ENCODE results near the gene PODNL1. TPM values are rescaled to one million over a fixed set of nuclear protein-coding genes. Genes with fewer than 3 reads are reported as not detected.
"Not testable (repeated sequence)": the region's sequence is repeated elsewhere in the genome, so short reads cannot be mapped to it uniquely, and the experiment has no call there.

The PODNL1 gene
- total RNA-seq, 2 donors from 2014 or later: 0.66 TPM; not detected in 1

DNA sequence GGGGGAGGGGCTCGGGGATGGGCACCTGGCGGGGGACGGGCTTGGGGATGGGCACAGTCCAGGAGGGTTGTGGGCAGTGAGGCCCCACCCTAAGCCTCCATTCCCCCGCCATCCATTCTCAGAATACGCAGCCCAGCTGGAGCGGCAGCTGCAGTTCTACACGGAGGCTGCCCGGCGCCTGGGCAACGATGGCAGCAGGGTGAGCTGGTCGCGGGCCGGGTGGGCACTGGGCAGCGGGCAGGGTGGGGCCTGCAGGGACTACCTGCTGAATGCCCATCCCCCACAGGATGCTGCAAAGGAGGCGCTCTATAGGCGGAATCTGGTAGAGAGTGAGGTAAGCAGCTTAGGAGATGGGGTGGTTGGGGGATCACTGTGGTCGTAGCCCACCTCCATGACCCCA is 8.3 kb downstream of the PODNL1 start:
- intact Hi-C loops (cut with DNase I): no loop called here
- no peak overlapping the region for H3K4me3 ChIP-seq
- DNase-seq: no peak
- no peak for ATAC-seq
- no peak overlapping the region for H3K27ac ChIP-seq
- H3K27me3 ChIP-seq: no peaks in the 10 kb centered on the region
- no peak for TF ChIP-seq CTCF (IDR thresholded peaks at IDR 0.05)
- H3K9me3 ChIP-seq: no peaks in the 10 kb centered on the region
- WGBS, 2 donors: 88 to 93% methylated on average over 6 to 7 of the region's 17 CpGs
- H3K4me1 ChIP-seq: no peaks in the 10 kb centered on the region
- peaks cover 3 to 10% of the 10 kb centered on the region in 2 donors for H3K36me3 ChIP-seq (replicated peaks in 1 of 2; ENCODE audit: insufficient read depth in 1 of 2, low read depth in 2 of 2)

DNA sequence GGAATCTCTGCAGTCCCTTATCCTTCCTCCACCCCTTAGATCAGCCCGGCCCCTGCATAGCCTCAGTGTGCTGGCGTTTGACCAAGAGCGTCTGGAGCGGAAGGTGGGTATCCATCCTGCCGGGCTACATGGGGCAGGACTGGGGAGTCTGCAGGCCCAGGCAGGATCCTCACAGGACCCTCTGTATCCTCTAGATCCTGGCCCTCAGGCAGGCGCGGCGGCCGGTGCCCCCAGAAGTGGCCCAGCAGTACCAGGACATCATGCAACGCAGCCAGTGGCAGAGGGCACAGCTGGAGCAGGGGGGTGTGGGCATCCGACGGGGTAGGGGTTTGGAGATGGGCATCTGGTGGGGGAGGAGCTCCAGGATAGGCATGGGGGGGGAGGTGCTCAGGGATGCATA is 8.9 kb downstream of the PODNL1 start:
- ATAC-seq (no peak), DNase-seq (no peak)
- Histone ChIP-seq H3K27me3 (no peaks in the 10 kb centered on the region), H3K4me1 (no peaks in the 10 kb centered on the region), H3K36me3 (replicated peaks in 1 of 2; ENCODE audit: insufficient read depth in 1 of 2, low read depth in 2 of 2) (peaks cover 3 to 10% of the 10 kb centered on the region in 2 donors), H3K4me3 (no peak overlapping the region), H3K9me3 (no peaks in the 10 kb centered on the region), H3K27ac (no peak overlapping the region)
- TF ChIP-seq POLR2A (IDR thresholded peaks at IDR 0.05) (no peak), CTCF (IDR thresholded peaks at IDR 0.05) (no peak)
- 87 to 92% methylated on average over 7 to 10 of the region's 12 CpGs for WGBS, 2 donors
- intact Hi-C loops (cut with DNase I): no loop called here

- Histone ChIP-seq H3K36me3 (replicated peaks in 1 of 2; ENCODE audit: insufficient read depth in 1 of 2, low read depth in 2 of 2) (peaks cover 4 to 21% of the 10 kb centered on the region in 2 donors), H3K27me3 (no peaks in the 10 kb centered on the region), H3K27ac (no peak overlapping the region), H3K4me3 (no peak overlapping the region), H3K9me3 (no peaks in the 10 kb centered on the region), H3K4me1 (no peaks in the 10 kb centered on the region)
- DNase-seq: no peak
- 73 to 91% methylated on average over 4 to 5 of the region's 8 CpGs for WGBS, 2 donors
- intact Hi-C loops (cut with DNase I): no loop called here
- ATAC-seq: no peak
- TF ChIP-seq POLR2A (IDR thresholded peaks at IDR 0.05) (no peak), CTCF (IDR thresholded peaks at IDR 0.05) (no peak)
Observed at GRCh38 chr19:13926715-13927114, 11.5 kb downstream of the PODNL1 start.

DNA sequence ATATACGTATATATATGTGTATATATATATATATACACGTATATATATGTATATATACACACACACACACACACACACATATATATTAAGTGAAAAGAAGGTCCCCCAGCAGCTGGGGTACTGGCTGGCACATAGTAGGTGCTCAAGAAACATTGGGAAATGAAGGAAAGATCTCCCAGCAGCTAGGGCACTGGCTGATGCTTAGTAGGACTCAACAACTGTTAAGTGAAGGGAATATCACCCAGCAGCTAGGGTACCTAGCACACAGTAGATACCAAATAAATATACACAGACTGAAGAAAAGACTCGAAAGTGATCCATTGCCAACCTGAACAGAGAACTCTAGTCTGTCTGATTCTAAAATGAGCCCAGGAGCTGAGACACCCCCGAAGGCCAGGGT is 12.2 kb downstream of the PODNL1 start:
- WGBS, 2 donors: 59 to 90% methylated on average over 3 to 4 of the region's 4 CpGs
- no peaks in the 10 kb centered on the region for H3K27me3 ChIP-seq
- TF ChIP-seq CTCF (IDR thresholded peaks at IDR 0.05) (no peak), POLR2A (IDR thresholded peaks at IDR 0.05) (no peak)
- intact Hi-C loops (cut with DNase I): no loop called here
- no peaks in the 10 kb centered on the region for H3K4me1 ChIP-seq
- peaks cover 11 to 23% of the 10 kb centered on the region in 2 donors for H3K36me3 ChIP-seq (replicated peaks in 1 of 2; ENCODE audit: insufficient read depth in 1 of 2, low read depth in 2 of 2)
- no peak overlapping the region for H3K4me3 ChIP-seq
- DNase-seq (no peak), ATAC-seq (no peak)
- no peak overlapping the region for H3K27ac ChIP-seq
- H3K9me3 ChIP-seq: no peaks in the 10 kb centered on the region

- Histone ChIP-seq H3K4me1 (no peaks in the 10 kb centered on the region), H3K9me3 (no peaks in the 10 kb centered on the region), H3K27me3 (no peaks in the 10 kb centered on the region), H3K4me3 (no peak overlapping the region), H3K36me3 (replicated peaks in 1 of 2; ENCODE audit: insufficient read depth in 1 of 2, low read depth in 2 of 2) (peaks cover 13 to 29% of the 10 kb centered on the region in 2 donors), H3K27ac (no peak overlapping the region)
- DNase-seq: no peak
- intact Hi-C loops (cut with DNase I): no loop called here
- 93 to 94% methylated on average over 15 to 27 of the region's 28 CpGs for WGBS, 2 donors
- TF ChIP-seq CTCF (IDR thresholded peaks at IDR 0.05) (no peak), POLR2A (IDR thresholded peaks at IDR 0.05) (no peak)
- ATAC-seq: no peak
Observed at GRCh38 chr19:13923194-13923987, 14.8 kb downstream of the PODNL1 start.

GRCh38 chr19:13922118-13922517 is 16.1 kb downstream of the PODNL1 start:
- H3K36me3 ChIP-seq (replicated peaks in 1 of 2; ENCODE audit: insufficient read depth in 1 of 2, low read depth in 2 of 2): peaks cover 13 to 31% of the 10 kb centered on the region in 2 donors
- H3K4me3 ChIP-seq; H3K27ac ChIP-seq; intact Hi-C loops (cut with DNase I); DNase-seq; H3K27me3 ChIP-seq; ATAC-seq; H3K9me3 ChIP-seq; H3K4me1 ChIP-seq: not testable (repeated sequence)
- 98 to 99% methylated on average over 6 of the region's 6 CpGs for WGBS, 2 donors
